ENCODE results near the gene EFHD1. TPM values are rescaled to one million over a fixed set of nuclear protein-coding genes. Genes with fewer than 3 reads are reported as not detected.
"Not testable (repeated sequence)": the region's sequence is repeated elsewhere in the genome, so short reads cannot be mapped to it uniquely, and the experiment has no call there.

EFHD1 gene
- total RNA-seq, 1 donor from 2014 or later = 2.7 TPM

DNA sequence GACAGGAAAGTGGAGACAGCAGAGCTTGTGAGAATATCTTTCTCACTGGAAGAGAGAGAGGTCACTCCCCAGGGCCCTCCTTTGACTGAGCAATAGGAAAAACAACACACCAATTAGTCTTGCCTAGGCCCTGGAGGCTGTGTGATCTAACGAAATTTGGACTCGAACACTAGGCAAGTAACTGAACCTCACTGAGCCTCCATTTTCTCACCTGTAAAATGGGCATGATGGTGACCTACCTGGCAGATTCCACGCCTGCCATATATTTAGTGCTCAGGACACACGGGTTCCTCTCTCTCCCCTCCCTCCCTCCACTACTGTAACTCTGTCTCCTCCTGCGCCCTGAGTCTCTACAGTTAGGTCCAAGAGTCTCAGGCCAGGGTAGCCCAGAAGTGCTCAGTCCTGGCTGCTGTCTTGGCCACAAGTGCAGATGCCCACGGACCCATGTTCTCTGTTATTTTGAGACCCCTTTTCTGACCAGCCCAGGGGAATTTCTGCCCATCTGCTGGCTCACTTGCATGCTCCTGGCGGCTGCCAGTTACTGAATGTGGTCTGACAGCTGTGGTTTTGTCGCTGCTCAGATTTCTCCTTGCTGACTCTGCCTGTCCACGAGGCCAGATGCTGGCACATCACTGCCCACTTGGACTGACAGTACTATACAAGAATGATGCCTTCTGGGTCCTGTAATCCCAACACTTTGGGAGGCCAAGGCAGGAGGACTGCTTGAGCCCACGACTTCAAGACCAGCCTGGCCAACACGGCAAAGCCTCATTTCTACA is 54.2 kb downstream of the EFHD1 start:
- no peaks in the 10 kb centered on the region for H3K27me3 Mint-ChIP-seq
- H3K9me3 Mint-ChIP-seq (ENCODE audit: low read depth) = no peaks in the 10 kb centered on the region
- H3K4me3 Mint-ChIP-seq (ENCODE audit: low read depth) = no peak overlapping the region
- DNase-seq (ENCODE audit: low spot score, unreplicated experiment) = no peak
- no peaks in the 10 kb centered on the region for H3K36me3 Mint-ChIP-seq (ENCODE audit: insufficient read depth)
- H3K27ac Mint-ChIP-seq = no peak overlapping the region
- TF ChIP-seq, protein P1, sequence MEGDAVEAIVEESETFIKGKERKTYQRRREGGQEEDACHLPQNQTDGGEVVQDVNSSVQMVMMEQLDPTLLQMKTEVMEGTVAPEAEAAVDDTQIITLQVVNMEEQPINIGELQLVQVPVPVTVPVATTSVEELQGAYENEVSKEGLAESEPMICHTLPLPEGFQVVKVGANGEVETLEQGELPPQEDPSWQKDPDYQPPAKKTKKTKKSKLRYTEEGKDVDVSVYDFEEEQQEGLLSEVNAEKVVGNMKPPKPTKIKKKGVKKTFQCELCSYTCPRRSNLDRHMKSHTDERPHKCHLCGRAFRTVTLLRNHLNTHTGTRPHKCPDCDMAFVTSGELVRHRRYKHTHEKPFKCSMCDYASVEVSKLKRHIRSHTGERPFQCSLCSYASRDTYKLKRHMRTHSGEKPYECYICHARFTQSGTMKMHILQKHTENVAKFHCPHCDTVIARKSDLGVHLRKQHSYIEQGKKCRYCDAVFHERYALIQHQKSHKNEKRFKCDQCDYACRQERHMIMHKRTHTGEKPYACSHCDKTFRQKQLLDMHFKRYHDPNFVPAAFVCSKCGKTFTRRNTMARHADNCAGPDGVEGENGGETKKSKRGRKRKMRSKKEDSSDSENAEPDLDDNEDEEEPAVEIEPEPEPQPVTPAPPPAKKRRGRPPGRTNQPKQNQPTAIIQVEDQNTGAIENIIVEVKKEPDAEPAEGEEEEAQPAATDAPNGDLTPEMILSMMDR (IDR thresholded peaks at IDR 0.05; ENCODE audit: unreplicated experiment) = no peak
- no peaks in the 10 kb centered on the region for H3K4me1 Mint-ChIP-seq (ENCODE audit: low read depth)

DNA sequence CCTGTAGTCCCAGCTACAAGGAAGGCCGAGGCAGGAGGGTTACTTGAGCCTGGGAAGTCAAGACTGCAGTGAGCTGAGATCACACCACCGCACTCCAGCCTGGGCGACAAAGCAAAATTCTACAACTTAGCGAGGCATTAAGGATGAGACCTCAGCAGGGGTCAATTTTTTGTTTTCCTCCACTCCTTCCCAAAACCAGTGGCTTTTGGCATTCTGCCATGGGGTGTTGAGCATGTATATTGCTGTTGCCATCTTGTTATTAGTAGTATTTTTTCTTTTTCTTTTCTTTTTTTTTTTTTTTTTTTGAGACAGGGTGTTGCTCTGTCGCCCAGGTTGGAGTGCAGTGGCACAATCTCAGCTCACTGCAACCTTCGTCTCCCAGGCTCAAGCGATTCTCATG is 54.8 kb downstream of the EFHD1 start:
- no peaks in the 10 kb centered on the region for H3K36me3 Mint-ChIP-seq (ENCODE audit: insufficient read depth)
- DNase-seq (ENCODE audit: low spot score, unreplicated experiment) = no peak
- TF ChIP-seq, protein P1 (IDR thresholded peaks at IDR 0.05; ENCODE audit: unreplicated experiment) = no peak
- H3K9me3 Mint-ChIP-seq (ENCODE audit: low read depth) = no peaks in the 10 kb centered on the region
- no peak overlapping the region for H3K4me3 Mint-ChIP-seq (ENCODE audit: low read depth)
- H3K27me3 Mint-ChIP-seq = no peaks in the 10 kb centered on the region
- no peaks in the 10 kb centered on the region for H3K4me1 Mint-ChIP-seq (ENCODE audit: low read depth)
- no peak overlapping the region for H3K27ac Mint-ChIP-seq

DNA sequence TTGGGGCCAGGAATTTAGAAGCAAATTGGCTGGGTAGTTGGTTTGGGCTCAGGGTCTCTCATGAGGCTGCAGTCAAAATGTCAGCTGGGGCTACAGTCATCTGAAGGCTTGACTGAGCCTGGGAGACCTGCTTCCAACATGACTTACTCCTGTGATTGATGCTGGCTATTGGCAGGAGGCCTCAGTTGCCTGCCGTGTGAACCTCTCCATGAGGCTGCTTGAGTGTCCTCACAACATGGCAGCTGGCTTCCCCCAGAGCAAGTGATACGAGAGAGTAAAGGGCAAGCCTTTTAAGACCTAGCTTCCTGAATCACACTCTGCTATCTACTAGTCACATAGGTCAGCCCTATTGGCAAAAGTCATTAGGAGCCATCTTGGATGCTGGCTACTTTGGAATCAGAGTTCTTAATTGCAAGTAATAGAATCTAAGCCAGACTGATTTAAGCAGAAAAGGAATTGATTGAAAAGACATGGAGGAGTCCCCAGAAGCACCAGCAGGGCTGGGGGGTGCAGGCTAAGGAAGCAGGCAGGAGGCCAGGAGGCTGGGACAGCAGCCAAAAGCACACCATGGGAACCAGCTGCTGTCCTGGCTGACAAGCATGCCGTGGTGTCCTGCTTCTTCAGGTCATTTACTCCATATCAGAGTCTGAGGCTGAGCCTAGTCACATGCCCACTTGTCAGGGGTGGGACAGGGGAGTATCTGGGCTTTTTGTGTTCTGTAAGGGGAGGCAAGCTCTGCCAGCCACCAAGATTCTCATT is 55.9 kb downstream of the EFHD1 start:
- H3K9me3 Mint-ChIP-seq (ENCODE audit: low read depth) = no peaks in the 10 kb centered on the region
- no peaks in the 10 kb centered on the region for H3K4me1 Mint-ChIP-seq (ENCODE audit: low read depth)
- TF ChIP-seq, protein P1 (IDR thresholded peaks at IDR 0.05; ENCODE audit: unreplicated experiment) = no peak
- H3K36me3 Mint-ChIP-seq (ENCODE audit: insufficient read depth) = no peaks in the 10 kb centered on the region
- DNase-seq (ENCODE audit: low spot score, unreplicated experiment) = no peak
- H3K27ac Mint-ChIP-seq = no peak overlapping the region
- H3K4me3 Mint-ChIP-seq (ENCODE audit: low read depth) = no peak overlapping the region
- no peaks in the 10 kb centered on the region for H3K27me3 Mint-ChIP-seq

DNA sequence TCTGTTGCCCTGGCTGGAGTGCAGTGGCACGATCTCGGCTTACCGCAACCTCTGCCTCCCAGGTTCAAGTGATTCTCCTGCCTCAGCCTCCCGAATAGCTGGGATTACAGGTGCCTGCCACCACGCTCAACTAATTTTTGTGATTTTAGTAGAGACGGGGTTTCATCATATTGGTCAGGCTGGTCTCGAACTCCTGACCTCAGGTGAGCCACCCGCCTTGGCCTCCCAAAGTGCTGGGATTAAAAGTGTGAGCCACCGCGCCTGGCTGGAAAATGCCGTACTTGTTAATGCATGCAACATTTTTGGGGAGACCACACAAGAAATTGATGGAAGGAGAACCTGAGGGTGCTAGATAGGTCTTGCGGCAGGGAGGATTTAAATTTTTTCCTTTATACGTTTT is 57.7 kb downstream of the EFHD1 start:
- not testable (repeated sequence) for H3K4me1 Mint-ChIP-seq (ENCODE audit: low read depth); H3K36me3 Mint-ChIP-seq (ENCODE audit: insufficient read depth); H3K27me3 Mint-ChIP-seq; H3K4me3 Mint-ChIP-seq (ENCODE audit: low read depth); H3K9me3 Mint-ChIP-seq (ENCODE audit: low read depth); DNase-seq (ENCODE audit: low spot score, unreplicated experiment); H3K27ac Mint-ChIP-seq

DNA sequence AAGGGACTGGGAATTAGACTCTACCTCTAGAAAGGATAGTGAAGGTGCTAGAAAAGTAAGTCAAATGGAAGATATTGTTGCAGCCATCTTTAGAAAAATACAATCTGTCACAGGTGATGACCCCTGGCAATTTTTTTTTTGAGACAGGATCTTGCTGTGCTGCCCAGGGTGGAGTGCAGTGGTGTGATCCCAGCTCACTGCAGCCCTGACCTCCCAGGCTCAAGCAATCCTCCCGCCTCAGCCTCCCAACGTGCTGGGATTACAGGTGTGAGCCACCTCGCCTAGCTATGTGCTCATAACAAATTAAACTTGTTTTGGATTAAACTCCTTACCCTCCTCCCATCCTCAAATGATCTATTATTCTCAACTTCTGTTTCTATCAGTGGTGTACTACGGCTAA is 59.9 kb downstream of the EFHD1 start:
- H3K4me1 Mint-ChIP-seq (ENCODE audit: low read depth) = peaks cover 6% of the 10 kb centered on the region
- no peak for DNase-seq (ENCODE audit: low spot score, unreplicated experiment)
- no peak overlapping the region for H3K27ac Mint-ChIP-seq
- H3K9me3 Mint-ChIP-seq (ENCODE audit: low read depth) = peaks cover 3% of the 10 kb centered on the region
- no peaks in the 10 kb centered on the region for H3K36me3 Mint-ChIP-seq (ENCODE audit: insufficient read depth)
- TF ChIP-seq, protein P1 (IDR thresholded peaks at IDR 0.05; ENCODE audit: unreplicated experiment) = no peak
- H3K4me3 Mint-ChIP-seq (ENCODE audit: low read depth) = no peak overlapping the region
- no peaks in the 10 kb centered on the region for H3K27me3 Mint-ChIP-seq
